Ovary (tissue), 3 donors: ENCODE results near the gene RNF145.
"Not testable (repeated sequence)": the region's sequence is repeated elsewhere in the genome, so short reads cannot be mapped to it uniquely, and the experiment has no call there.

Source experiments
- EP300 ChIP-seq: sonication (generic); formaldehyde crosslinking; IDR thresholded peaks from one replicate; pipeline ENCODE4 v1.6.1; 2017; ENCODE audit warnings: antibody characterized with exemption
- TF ChIP-seq, protein P1 (sequence below), 3 donors: fragments of 450-650 bp in 2 of 3; fragments of 200-600 bp in 1 of 3; IDR thresholded peaks; one replicate each; pipeline versions ENCODE4 v1.5.1 to v1.8.0; 2016 to 2022; ENCODE audit warnings: antibody characterized with exemption in 3 of 3, mild to moderate bottlenecking in 1 of 3
- donor health status: DM: no; HTN: no; CAD: no.

- TF ChIP-seq, protein P1, sequence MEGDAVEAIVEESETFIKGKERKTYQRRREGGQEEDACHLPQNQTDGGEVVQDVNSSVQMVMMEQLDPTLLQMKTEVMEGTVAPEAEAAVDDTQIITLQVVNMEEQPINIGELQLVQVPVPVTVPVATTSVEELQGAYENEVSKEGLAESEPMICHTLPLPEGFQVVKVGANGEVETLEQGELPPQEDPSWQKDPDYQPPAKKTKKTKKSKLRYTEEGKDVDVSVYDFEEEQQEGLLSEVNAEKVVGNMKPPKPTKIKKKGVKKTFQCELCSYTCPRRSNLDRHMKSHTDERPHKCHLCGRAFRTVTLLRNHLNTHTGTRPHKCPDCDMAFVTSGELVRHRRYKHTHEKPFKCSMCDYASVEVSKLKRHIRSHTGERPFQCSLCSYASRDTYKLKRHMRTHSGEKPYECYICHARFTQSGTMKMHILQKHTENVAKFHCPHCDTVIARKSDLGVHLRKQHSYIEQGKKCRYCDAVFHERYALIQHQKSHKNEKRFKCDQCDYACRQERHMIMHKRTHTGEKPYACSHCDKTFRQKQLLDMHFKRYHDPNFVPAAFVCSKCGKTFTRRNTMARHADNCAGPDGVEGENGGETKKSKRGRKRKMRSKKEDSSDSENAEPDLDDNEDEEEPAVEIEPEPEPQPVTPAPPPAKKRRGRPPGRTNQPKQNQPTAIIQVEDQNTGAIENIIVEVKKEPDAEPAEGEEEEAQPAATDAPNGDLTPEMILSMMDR (IDR thresholded peaks at IDR 0.05) = not testable (repeated sequence)
- not testable (repeated sequence) for TF ChIP-seq EP300
These were observed 26.6 kb upstream of the RNF145 start for GRCh38 chr5:159235871-159236520.
